ENCODE data around the gene STPG3. TPM values are rescaled to one million over a fixed set of nuclear protein-coding genes. Genes with fewer than 3 reads are reported as not detected.
"Not testable (repeated sequence)": the region's sequence is repeated elsewhere in the genome, so short reads cannot be mapped to it uniquely, and the experiment has no call there.

The STPG3 gene
- total RNA-seq, 4 donors from 2014 or later, result not detected

DNA sequence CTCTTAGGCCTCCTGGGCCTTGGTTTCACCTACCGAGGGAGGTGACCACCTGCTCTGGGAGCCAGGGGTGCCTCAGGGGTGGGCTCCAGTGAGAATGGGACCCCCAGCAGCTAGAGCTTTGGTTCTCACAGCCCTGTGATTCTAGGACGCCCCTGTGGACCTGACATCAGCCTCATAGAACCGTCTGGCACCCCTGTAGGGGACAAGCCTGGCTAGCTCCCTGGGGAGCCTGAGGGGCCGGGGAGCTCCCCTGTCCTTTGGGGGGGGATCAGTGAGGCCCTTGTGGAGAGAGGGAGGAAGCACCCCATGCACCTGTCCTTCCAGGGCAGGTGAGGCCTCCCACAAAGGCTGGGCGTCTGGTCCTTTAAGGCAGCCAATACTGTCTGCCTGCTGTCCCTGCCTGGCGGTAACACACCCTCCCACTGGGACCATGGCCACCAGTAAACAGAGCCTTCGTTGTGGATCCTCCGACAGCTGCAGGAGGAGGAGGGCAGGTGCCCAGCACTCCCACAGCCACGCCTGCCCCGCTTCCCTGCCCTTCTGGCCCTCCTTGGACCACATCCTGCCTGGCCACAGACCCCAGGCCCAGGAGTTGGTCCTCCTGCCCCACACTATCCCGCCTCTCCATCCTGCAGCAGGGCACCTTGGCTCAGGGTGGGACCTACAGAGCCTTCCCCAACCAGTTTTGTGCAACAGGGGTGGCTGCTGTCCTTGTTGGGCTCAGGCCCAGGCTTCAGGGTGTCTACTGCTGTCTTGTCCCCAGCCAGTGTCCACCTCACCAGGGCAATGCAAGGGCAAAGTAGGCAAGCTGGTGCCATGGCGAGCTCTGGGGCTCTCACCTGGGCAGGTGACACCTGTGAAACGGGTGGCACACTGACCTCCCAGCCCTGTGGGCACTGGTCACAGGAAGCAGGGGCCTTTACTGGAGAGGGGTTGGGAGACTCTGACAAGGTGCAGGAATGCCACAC lies 13.0 kb upstream of the STPG3 start:
- ATAC-seq, result no peak
- no peak overlapping the region for H3K4me3 ChIP-seq
- no peak for TF ChIP-seq EP300 (IDR thresholded peaks at IDR 0.05)
- no peak for TF ChIP-seq POLR2AphosphoS5 (IDR thresholded peaks at IDR 0.05)
- TF ChIP-seq, protein P1, sequence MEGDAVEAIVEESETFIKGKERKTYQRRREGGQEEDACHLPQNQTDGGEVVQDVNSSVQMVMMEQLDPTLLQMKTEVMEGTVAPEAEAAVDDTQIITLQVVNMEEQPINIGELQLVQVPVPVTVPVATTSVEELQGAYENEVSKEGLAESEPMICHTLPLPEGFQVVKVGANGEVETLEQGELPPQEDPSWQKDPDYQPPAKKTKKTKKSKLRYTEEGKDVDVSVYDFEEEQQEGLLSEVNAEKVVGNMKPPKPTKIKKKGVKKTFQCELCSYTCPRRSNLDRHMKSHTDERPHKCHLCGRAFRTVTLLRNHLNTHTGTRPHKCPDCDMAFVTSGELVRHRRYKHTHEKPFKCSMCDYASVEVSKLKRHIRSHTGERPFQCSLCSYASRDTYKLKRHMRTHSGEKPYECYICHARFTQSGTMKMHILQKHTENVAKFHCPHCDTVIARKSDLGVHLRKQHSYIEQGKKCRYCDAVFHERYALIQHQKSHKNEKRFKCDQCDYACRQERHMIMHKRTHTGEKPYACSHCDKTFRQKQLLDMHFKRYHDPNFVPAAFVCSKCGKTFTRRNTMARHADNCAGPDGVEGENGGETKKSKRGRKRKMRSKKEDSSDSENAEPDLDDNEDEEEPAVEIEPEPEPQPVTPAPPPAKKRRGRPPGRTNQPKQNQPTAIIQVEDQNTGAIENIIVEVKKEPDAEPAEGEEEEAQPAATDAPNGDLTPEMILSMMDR (IDR thresholded peaks at IDR 0.05), result no peak
- no peak for TF ChIP-seq POLR2A (IDR thresholded peaks at IDR 0.05)
- peak overlapping the region in 2 of 4 donors; percentile 6 to 11 for H3K27ac ChIP-seq
- no peaks in the 10 kb centered on the region for H3K9me3 ChIP-seq
- peaks cover 19% of the 10 kb centered on the region for H3K27me3 ChIP-seq
- peaks cover 0 to 68% (median 40%) of the 10 kb centered on the region in 3 donors for H3K4me1 ChIP-seq
- H3K36me3 ChIP-seq, result peaks cover 0 to 12% of the 10 kb centered on the region in 2 donors
- WGBS, 2 donors (ENCODE audit: low coverage in 1 of 2), result no CpG with 5 or more reads among the region's 13 CpGs

DNA sequence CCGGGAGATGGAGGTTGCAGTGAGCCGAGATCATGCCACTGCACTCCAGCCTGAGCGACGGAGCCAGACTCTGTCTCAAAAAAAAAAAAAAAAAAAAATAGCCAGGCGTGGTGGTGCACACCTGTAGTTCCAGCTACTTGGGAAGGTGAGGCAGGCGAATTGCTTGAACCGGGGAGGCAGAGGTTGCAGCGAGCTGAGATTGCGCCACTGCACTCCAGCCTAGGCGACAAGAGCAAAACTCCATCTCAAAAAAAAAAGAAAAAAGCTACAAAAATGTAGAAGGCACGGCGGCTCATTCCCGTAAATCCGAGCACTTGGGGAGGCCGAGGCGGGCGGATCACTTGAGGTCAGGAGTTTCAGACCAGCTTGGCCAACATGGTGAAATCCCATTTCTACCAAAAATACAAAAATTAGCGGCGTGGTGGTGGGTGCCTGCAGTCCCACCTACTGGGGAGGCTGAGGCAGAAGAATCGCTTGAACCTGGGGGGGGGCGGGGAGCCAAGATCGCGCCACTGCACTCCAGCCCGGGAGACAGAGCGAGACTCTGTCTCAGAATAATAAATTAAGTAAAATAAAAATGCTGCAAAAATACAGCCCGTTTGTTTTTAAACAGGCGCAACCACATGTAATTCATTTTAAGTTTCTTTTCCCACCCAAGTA lies 11.4 kb upstream of the STPG3 start:
- Histone ChIP-seq H3K4me3 (peak overlapping the region; percentile 67 to 82), H3K4me1 (peaks cover 0 to 85% (median 47%) of the 10 kb centered on the region in 3 donors), H3K36me3 (peaks cover 0 to 22% of the 10 kb centered on the region in 2 donors), H3K27ac (peak overlapping the region; percentile 77 to 99 (median 96))
- WGBS, 2 donors (ENCODE audit: low coverage in 1 of 2), result 23 to 38% methylated on average over 18 to 19 of the region's 27 CpGs
- H3K9me3 ChIP-seq, ATAC-seq, H3K27me3 ChIP-seq: not testable (repeated sequence)

DNA sequence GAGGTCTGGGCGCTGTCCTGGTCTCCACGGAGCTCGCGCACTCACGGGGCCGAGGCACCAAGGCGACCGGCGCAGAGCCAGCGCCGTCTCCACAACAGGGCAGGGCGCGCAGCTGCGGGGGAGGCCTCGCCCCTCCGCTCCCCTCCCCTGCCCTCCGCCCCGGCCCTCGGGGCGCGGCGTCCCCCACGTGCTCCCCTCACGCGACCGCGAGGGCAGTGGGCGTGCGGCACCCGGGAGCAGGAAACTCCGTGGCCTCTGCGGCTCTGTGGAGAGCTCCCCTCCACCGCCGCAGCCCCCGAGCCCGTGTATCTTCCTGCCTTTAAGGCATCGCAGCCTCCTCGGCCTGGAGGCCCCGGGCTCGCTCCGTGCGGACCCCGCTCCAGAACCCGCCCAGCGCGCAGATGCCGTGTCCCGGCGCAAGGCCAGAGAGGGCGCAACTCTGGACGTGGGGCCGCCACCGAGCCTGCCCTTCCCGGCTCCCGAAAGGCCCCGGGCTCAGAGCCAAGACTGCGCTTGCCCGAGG lies 10.7 kb upstream of the STPG3 start:
- H3K27me3 ChIP-seq, result no peaks in the 10 kb centered on the region
- no peaks in the 10 kb centered on the region for H3K9me3 ChIP-seq
- peak overlapping the region; percentile 67 to 82 for H3K4me3 ChIP-seq
- peak; percentile 12 for TF ChIP-seq POLR2AphosphoS5 (IDR thresholded peaks at IDR 0.05)
- TF ChIP-seq POLR2A (IDR thresholded peaks at IDR 0.05), result peak; percentile 29 to 53
- no peak for TF ChIP-seq EP300 (IDR thresholded peaks at IDR 0.05)
- TF ChIP-seq, protein P1 (IDR thresholded peaks at IDR 0.05), result peak in 1 of 4 experiments; percentile 18
- no CpG with 5 or more reads among the region's 58 CpGs for WGBS, 2 donors (ENCODE audit: low coverage in 1 of 2)
- ATAC-seq, result peak; percentile 34
- peak overlapping the region; percentile 77 to 99 (median 96) for H3K27ac ChIP-seq
- H3K4me1 ChIP-seq, result peaks cover 0 to 87% (median 47%) of the 10 kb centered on the region in 3 donors
- peaks cover 0 to 22% of the 10 kb centered on the region in 2 donors for H3K36me3 ChIP-seq

DNA sequence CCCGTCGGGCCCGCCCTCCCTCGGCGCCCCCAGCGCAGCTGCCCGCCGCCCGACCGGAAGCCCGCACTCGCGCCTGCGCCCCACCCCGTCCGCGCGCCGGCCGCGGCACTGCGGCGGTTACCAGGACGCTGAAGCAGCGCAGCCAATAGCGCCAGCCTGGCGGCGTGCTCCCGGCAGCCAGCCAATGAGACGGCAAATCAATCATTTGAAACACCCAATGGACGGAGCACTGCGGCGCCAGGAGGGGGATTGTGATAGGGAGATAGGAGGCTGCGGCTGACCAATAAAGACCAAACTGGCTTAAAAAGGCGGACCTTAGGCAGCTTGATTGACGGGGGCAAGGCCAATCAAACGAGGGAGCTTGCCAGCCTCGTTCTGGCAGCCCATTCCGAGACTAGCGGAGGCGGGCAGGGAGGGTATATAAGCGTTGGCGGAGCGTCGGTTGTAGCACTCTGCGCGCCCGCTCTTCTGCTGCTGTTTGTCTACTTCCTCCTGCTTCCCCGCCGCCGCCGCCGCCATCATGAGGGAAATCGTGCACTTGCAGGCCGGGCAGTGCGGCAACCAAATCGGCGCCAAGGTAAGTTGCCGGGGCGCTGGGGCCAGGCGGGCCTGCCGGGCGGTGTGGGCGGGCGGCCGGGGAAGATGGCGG lies 10.1 kb upstream of the STPG3 start, which contains the start of gene TUBB4B:
TUBB4B (plus strand) TSS at position 447 of the 649 bp plus-strand sequence; CDS start at position 521, 74 bp downstream.
- Histone ChIP-seq H3K9me3 (no peaks in the 10 kb centered on the region), H3K4me3 (peak within 1 kb of the TSS; percentile 67 to 82), H3K27me3 (no peaks in the 10 kb centered on the region), H3K4me1 (peaks cover 0 to 81% (median 43%) of the 10 kb centered on the region in 3 donors), H3K36me3 (peaks cover 0 to 22% of the 10 kb centered on the region in 2 donors), H3K27ac (peak within 1 kb of the TSS; percentile 77 to 99 (median 97))
- TF ChIP-seq POLR2A (IDR thresholded peaks at IDR 0.05) (peak; percentile 100), POLR2AphosphoS5 (IDR thresholded peaks at IDR 0.05) (peak; percentile 100), EP300 (IDR thresholded peaks at IDR 0.05) (no peak)
- TF ChIP-seq, protein P1 (IDR thresholded peaks at IDR 0.05), result peak in 2 of 4 experiments; percentile 11 to 22
- 0% methylated on average over 15 of the region's 67 CpGs; no CpG with 5 or more reads in 1 of the 2 donors for WGBS, 2 donors (ENCODE audit: low coverage in 1 of 2)
- peak; percentile 94 for ATAC-seq
